Osteoblast (primary cell): ENCODE results near the gene VANGL2. TPM values are rescaled to one million over a fixed set of nuclear protein-coding genes. Genes with fewer than 3 reads are reported as not detected.

Experiments used
- DNase-seq: peaks from one replicate; pipeline ENCODE4 v3.0.0; 2011; ENCODE audit warnings: low spot score, mixed read lengths; ENCODE audit not compliant: insufficient read length; ENCODE audit errors: missing footprints
- H2AFZ ChIP-seq: 2 replicates; pipeline ENCODE4 v1.6.0; 2011; ENCODE audit warnings: mild to moderate bottlenecking, low read length
- H3K27ac ChIP-seq: 2 replicates; pipeline ENCODE4 v1.5.1; 2011; ENCODE audit warnings: mild to moderate bottlenecking, low read depth, low read length, moderate library complexity
- H3K27me3 ChIP-seq: 2 replicates; pipeline ENCODE4 v1.6.0; 2012; ENCODE audit warnings: mild to moderate bottlenecking, control low read depth, inconsistent platforms, low read length, moderate library complexity; ENCODE audit not compliant: insufficient read depth
- H3K36me3 ChIP-seq: 2 replicates; pipeline ENCODE4 v1.5.1; 2011; ENCODE audit warnings: mild to moderate bottlenecking, low read length, control low read depth, moderate library complexity; ENCODE audit not compliant: insufficient read depth
- H3K4me1 ChIP-seq: 2 replicates; pipeline ENCODE4 v1.5.1; 2011; ENCODE audit warnings: mild to moderate bottlenecking, low read length, control low read depth, moderate library complexity; ENCODE audit not compliant: insufficient read depth
- H3K4me2 ChIP-seq: 2 replicates; pipeline ENCODE4 v1.6.0; 2011; ENCODE audit warnings: mild to moderate bottlenecking, low read length; ENCODE audit not compliant: insufficient read depth
- H3K4me3 ChIP-seq: fragments of 200-600 bp; sonication (generic); 3 replicates; pipeline ENCODE4 v1.5.1; 2012; ENCODE audit warnings: mild to moderate bottlenecking, low read length, inconsistent platforms; ENCODE audit not compliant: insufficient read depth
- H3K79me2 ChIP-seq: 2 replicates; pipeline ENCODE4 v1.6.0; 2012; ENCODE audit warnings: mild to moderate bottlenecking, low read length, control low read depth, inconsistent platforms; ENCODE audit not compliant: insufficient read depth
- H3K9me3 ChIP-seq: 2 replicates; pipeline ENCODE4 v1.5.1; 2011; ENCODE audit warnings: low read depth, low read length, control low read depth
- H4K20me1 ChIP-seq: 2 replicates; pipeline ENCODE4 v1.6.0; 2012; ENCODE audit warnings: mild to moderate bottlenecking, low read length, control low read depth; ENCODE audit not compliant: insufficient read depth
- total RNA-seq: library from RNA; depleted of rRNA; stranded (reverse); fragments of >200 nt; gene quantifications from 2 replicates; pipeline ENCODE4 v1.2.3, GENCODE V29; 2012
- TF ChIP-seq, protein P1 (sequence below): IDR thresholded peaks from 2 replicates; pipeline ENCODE4 v1.5.1; 2011; ENCODE audit warnings: mild to moderate bottlenecking, low read depth, low read length, moderate library complexity; ENCODE audit errors: extremely low read depth

Gene VANGL2
- total RNA-seq, 1 donor, result not detected

DNA sequence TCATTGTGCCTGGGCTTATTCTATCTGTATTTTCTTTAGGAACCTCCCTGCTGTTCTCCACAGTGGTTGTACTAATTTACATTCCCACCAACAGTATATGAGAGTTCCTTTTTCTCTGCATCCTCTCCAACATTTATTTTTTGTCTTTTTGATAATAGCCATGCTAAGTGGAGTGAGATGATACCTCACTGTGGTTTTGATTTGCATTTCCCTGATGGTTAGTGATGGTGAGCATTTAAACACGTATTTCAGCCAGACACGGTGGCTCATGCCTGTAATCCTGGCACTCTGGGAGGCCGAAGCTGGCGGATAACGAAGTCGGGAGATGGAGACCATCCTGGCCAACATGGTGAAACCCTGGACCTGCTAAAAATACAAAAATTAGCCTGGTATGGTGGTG is 64.8 kb downstream of the VANGL2 start:
- H3K79me2 ChIP-seq, result no peaks in the 10 kb centered on the region
- no peaks in the 10 kb centered on the region for H3K9me3 ChIP-seq
- DNase-seq, result no peak
- H2AFZ ChIP-seq, result no peak overlapping the region
- no peaks in the 10 kb centered on the region for H4K20me1 ChIP-seq
- H3K4me3 ChIP-seq, result no peak overlapping the region
- TF ChIP-seq, protein P1, sequence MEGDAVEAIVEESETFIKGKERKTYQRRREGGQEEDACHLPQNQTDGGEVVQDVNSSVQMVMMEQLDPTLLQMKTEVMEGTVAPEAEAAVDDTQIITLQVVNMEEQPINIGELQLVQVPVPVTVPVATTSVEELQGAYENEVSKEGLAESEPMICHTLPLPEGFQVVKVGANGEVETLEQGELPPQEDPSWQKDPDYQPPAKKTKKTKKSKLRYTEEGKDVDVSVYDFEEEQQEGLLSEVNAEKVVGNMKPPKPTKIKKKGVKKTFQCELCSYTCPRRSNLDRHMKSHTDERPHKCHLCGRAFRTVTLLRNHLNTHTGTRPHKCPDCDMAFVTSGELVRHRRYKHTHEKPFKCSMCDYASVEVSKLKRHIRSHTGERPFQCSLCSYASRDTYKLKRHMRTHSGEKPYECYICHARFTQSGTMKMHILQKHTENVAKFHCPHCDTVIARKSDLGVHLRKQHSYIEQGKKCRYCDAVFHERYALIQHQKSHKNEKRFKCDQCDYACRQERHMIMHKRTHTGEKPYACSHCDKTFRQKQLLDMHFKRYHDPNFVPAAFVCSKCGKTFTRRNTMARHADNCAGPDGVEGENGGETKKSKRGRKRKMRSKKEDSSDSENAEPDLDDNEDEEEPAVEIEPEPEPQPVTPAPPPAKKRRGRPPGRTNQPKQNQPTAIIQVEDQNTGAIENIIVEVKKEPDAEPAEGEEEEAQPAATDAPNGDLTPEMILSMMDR, result no peak
- H3K27me3 ChIP-seq, result no peaks in the 10 kb centered on the region
- H3K4me1 ChIP-seq, result no peaks in the 10 kb centered on the region
- H3K4me2 ChIP-seq, result no peak overlapping the region
- no peak overlapping the region for H3K27ac ChIP-seq
- H3K36me3 ChIP-seq, result no peaks in the 10 kb centered on the region

DNA sequence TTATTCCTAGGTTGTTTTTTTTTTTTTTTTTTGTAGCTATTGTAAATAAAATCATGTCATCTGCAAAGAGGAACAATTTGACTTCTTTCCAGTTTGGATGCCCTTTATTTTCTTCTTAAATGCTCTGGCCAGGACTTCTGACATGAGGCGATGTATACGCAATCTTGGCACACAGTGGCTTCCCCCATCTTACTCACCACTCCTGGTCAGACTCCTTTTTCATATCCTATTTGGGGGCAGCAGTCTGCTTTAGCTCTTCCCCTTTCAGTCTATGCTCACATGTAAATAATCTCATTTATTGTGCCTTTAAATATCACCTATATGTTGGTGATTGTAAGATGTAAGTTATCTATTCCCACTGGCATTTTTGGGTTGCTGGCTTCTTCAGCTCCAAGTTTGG is 66.6 kb downstream of the VANGL2 start:
- Histone ChIP-seq H3K27ac (no peak overlapping the region), H4K20me1 (no peaks in the 10 kb centered on the region), H3K4me2 (no peak overlapping the region), H3K36me3 (no peaks in the 10 kb centered on the region), H3K27me3 (no peaks in the 10 kb centered on the region), H3K79me2 (no peaks in the 10 kb centered on the region), H3K4me3 (no peak overlapping the region), H3K4me1 (no peaks in the 10 kb centered on the region), H2AFZ (no peak overlapping the region), H3K9me3 (no peaks in the 10 kb centered on the region)
- no peak for DNase-seq
- TF ChIP-seq, protein P1, result no peak

DNA sequence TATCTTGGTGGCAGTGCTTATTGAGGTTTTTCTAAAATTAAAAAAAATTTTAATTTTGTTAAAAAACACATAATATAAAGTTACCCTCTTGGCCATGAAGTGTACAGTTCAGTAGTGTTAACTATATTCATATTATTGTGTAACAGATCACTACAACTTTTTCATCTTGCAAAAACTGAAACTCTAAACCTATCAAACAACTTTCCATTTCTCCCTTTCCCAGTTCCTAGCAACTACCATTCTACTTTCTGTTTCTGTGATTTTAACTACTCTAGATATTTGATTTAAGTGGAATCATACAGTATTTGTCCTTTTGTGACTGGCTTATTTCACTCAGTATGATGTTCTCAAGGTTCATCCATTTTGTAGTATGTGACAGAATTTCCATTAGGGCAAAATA is 67.2 kb downstream of the VANGL2 start:
- H4K20me1 ChIP-seq, result no peaks in the 10 kb centered on the region
- H3K4me1 ChIP-seq, result no peaks in the 10 kb centered on the region
- H3K79me2 ChIP-seq, result no peaks in the 10 kb centered on the region
- TF ChIP-seq, protein P1, result no peak
- H3K4me3 ChIP-seq, result no peak overlapping the region
- H2AFZ ChIP-seq, result no peak overlapping the region
- no peak overlapping the region for H3K4me2 ChIP-seq
- no peaks in the 10 kb centered on the region for H3K9me3 ChIP-seq
- no peaks in the 10 kb centered on the region for H3K36me3 ChIP-seq
- DNase-seq, result no peak
- H3K27ac ChIP-seq, result no peak overlapping the region
- no peaks in the 10 kb centered on the region for H3K27me3 ChIP-seq

DNA sequence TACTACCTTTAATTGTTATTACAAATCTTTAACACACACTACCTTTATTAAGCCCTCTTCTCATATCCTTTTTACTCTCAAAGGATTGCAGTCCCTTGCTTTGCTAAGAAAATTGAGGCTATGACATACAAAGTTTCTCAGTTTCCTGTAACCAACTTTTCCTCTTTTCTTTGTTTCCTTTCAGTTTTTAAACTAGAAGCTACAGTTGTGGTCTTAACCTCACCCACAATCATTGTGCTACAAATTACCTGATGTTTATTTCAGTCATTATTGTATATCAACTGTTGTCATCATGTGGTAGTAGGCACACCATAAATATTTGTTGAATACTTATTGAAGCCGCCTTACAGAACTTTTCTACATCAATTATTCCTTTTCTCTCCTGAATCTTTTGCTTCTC is 70.9 kb downstream of the VANGL2 start:
- H3K79me2 ChIP-seq, result no peaks in the 10 kb centered on the region
- H3K4me1 ChIP-seq, result no peaks in the 10 kb centered on the region
- TF ChIP-seq, protein P1, result no peak
- no peaks in the 10 kb centered on the region for H3K36me3 ChIP-seq
- no peaks in the 10 kb centered on the region for H3K9me3 ChIP-seq
- no peak overlapping the region for H3K4me3 ChIP-seq
- no peak overlapping the region for H2AFZ ChIP-seq
- H3K4me2 ChIP-seq, result no peak overlapping the region
- no peaks in the 10 kb centered on the region for H4K20me1 ChIP-seq
- no peak overlapping the region for H3K27ac ChIP-seq
- no peak for DNase-seq
- H3K27me3 ChIP-seq, result no peaks in the 10 kb centered on the region
